ENCODE results near the gene SMURF2.

The SMURF2 gene

GRCh38 chr17:64618848-64619247 is 43.3 kb downstream of the SMURF2 start:
- H3K4me1 ChIP-seq (ENCODE audit: low read depth, poor library complexity, severe bottlenecking) = no peaks in the 10 kb centered on the region
- no peak overlapping the region for H3K4me3 ChIP-seq (IDR thresholded peaks at IDR 0.05; ENCODE audit: insufficient read depth, low read depth, low read length)
- no peaks in the 10 kb centered on the region for H3K27me3 ChIP-seq (ENCODE audit: insufficient read depth, low read depth)
- no peak for TF ChIP-seq CTCF (conservative IDR thresholded peaks at IDR 0.05; ENCODE audit: low read depth, low read length)
- no peak overlapping the region for H3K27ac ChIP-seq
- no peak overlapping the region for H3K4me2 ChIP-seq
- no peaks in the 10 kb centered on the region for H3K79me2 ChIP-seq (ENCODE audit: insufficient read depth, low read depth)
- no peak overlapping the region for H2AFZ ChIP-seq (ENCODE audit: low read depth)
- no peak overlapping the region for H3K9ac ChIP-seq
- no peaks in the 10 kb centered on the region for H3K36me3 ChIP-seq (ENCODE audit: insufficient read depth)
- H4K20me1 ChIP-seq (ENCODE audit: insufficient read depth) = no peaks in the 10 kb centered on the region; the same call in 1 of the 2 replicates

- Histone ChIP-seq H3K9ac (no peak overlapping the region), H3K27me3 (ENCODE audit: insufficient read depth, low read depth) (no peaks in the 10 kb centered on the region), H3K36me3 (ENCODE audit: insufficient read depth) (no peaks in the 10 kb centered on the region), H4K20me1 (ENCODE audit: insufficient read depth) (no peaks in the 10 kb centered on the region; the same call in 1 of the 2 replicates), H3K4me2 (no peak overlapping the region), H3K79me2 (ENCODE audit: insufficient read depth, low read depth) (no peaks in the 10 kb centered on the region), H3K4me3 (IDR thresholded peaks at IDR 0.05; ENCODE audit: insufficient read depth, low read depth, low read length) (no peak overlapping the region), H2AFZ (ENCODE audit: low read depth) (no peak overlapping the region), H3K4me1 (ENCODE audit: low read depth, poor library complexity, severe bottlenecking) (no peaks in the 10 kb centered on the region), H3K27ac (no peak overlapping the region)
- TF ChIP-seq CTCF (conservative IDR thresholded peaks at IDR 0.05; ENCODE audit: low read depth, low read length) = no peak
Observed at GRCh38 chr17:64617125-64617780, 44.9 kb downstream of the SMURF2 start.

- Histone ChIP-seq H3K9ac (no peak overlapping the region), H2AFZ (ENCODE audit: low read depth) (no peak overlapping the region), H3K36me3 (ENCODE audit: insufficient read depth) (no peaks in the 10 kb centered on the region), H3K79me2 (ENCODE audit: insufficient read depth, low read depth) (no peaks in the 10 kb centered on the region), H4K20me1 (ENCODE audit: insufficient read depth) (no peaks in the 10 kb centered on the region; the same call in 1 of the 2 replicates), H3K27ac (no peak overlapping the region), H3K27me3 (ENCODE audit: insufficient read depth, low read depth) (no peaks in the 10 kb centered on the region), H3K4me3 (IDR thresholded peaks at IDR 0.05; ENCODE audit: insufficient read depth, low read depth, low read length) (no peak overlapping the region), H3K4me2 (no peak overlapping the region), H3K4me1 (ENCODE audit: low read depth, poor library complexity, severe bottlenecking) (no peaks in the 10 kb centered on the region)
- no peak for TF ChIP-seq CTCF (conservative IDR thresholded peaks at IDR 0.05; ENCODE audit: low read depth, low read length)
Observed at GRCh38 chr17:64615028-64615677, 47.0 kb downstream of the SMURF2 start.

GRCh38 chr17:64614266-64615027 is 47.7 kb downstream of the SMURF2 start:
- Histone ChIP-seq H3K27ac (no peak overlapping the region), H3K27me3 (ENCODE audit: insufficient read depth, low read depth) (no peaks in the 10 kb centered on the region), H3K4me3 (IDR thresholded peaks at IDR 0.05; ENCODE audit: insufficient read depth, low read depth, low read length) (no peak overlapping the region), H3K4me2 (no peak overlapping the region), H3K79me2 (ENCODE audit: insufficient read depth, low read depth) (no peaks in the 10 kb centered on the region), H3K4me1 (ENCODE audit: low read depth, poor library complexity, severe bottlenecking) (no peaks in the 10 kb centered on the region), H4K20me1 (ENCODE audit: insufficient read depth) (no peaks in the 10 kb centered on the region; the same call in 1 of the 2 replicates), H2AFZ (ENCODE audit: low read depth) (no peak overlapping the region), H3K36me3 (ENCODE audit: insufficient read depth) (no peaks in the 10 kb centered on the region), H3K9ac (no peak overlapping the region)
- TF ChIP-seq CTCF (conservative IDR thresholded peaks at IDR 0.05; ENCODE audit: low read depth, low read length) = no peak
